HepG2 (cell line): Measurements from ENCODE around the gene FKBP8. TPM values are rescaled to one million over a fixed set of nuclear protein-coding genes. Genes with fewer than 3 reads are reported as not detected.

Experiments
- BHLHE40 ChIP-seq: IDR thresholded peaks from 2 replicates; pipeline ENCODE4 v1.6.1; 2011; ENCODE audit warnings: low read length, improper control_type of control experiment
- ELF4 ChIP-seq: sonication (generic); formaldehyde crosslinking; IDR thresholded peaks from 2 replicates; pipeline ENCODE4 v1.5.0; 2020; ENCODE audit warnings: missing genetic modification reagents, mild to moderate bottlenecking, moderate library complexity, borderline replicate concordance
- FOXK1 ChIP-seq: sonication (generic); formaldehyde crosslinking; IDR thresholded peaks from 2 replicates; pipeline ENCODE4 v1.4.0; 2020; ENCODE audit warnings: low read depth, missing genetic modification reagents, borderline replicate concordance
- HNF4G ChIP-seq, 2 experiments: sonication (generic) in 1 of 2; formaldehyde crosslinking in 1 of 2; IDR thresholded peaks; 2 replicates each; pipeline versions ENCODE4 v1.4.0 to v1.6.1; 2011 to 2020; ENCODE audit warnings: borderline replicate concordance in 2 of 2, low read depth in 2 of 2, mild to moderate bottlenecking in 2 of 2, low read length in 1 of 2, missing genetic modification reagents in 1 of 2, moderate library complexity in 1 of 2
- HOXA5 ChIP-seq: sonication (generic); formaldehyde crosslinking; IDR thresholded peaks from 2 replicates; pipeline ENCODE4 v1.4.0; 2020; ENCODE audit warnings: missing genetic modification reagents
- HOXA9 ChIP-seq: sonication (generic); formaldehyde crosslinking; IDR thresholded peaks from 2 replicates; pipeline ENCODE4 v1.8.1; 2022; ENCODE audit warnings: missing genetic modification reagents, mild to moderate bottlenecking, moderate library complexity, borderline replicate concordance
- JUNB ChIP-seq: sonication (generic); formaldehyde crosslinking; IDR thresholded peaks from 2 replicates; pipeline ENCODE4 v1.8.0; 2022; ENCODE audit warnings: missing genetic modification reagents, mild to moderate bottlenecking, borderline replicate concordance
- KLF13 ChIP-seq: sonication (generic); formaldehyde crosslinking; IDR thresholded peaks from 2 replicates; pipeline ENCODE4 v1.4.0; 2020; ENCODE audit warnings: mild to moderate bottlenecking, missing genetic modification reagents
- KLF6 ChIP-seq: IDR thresholded peaks from 2 replicates; pipeline ENCODE4 v1.8.0; 2016; ENCODE audit warnings: missing biosample characterization, missing genetic modification reagents
- PCBP1 ChIP-seq: fragments of 200-400 bp; formaldehyde crosslinking; IDR thresholded peaks from 2 replicates; pipeline ENCODE4 v1.6.1; 2017; ENCODE audit warnings: mild to moderate bottlenecking, low read depth, low read length, borderline replicate concordance
- PTBP1 ChIP-seq: fragments of 200-400 bp; formaldehyde crosslinking; IDR thresholded peaks from 2 replicates; pipeline ENCODE4 v1.6.1; 2018; ENCODE audit warnings: low read length, low read depth; ENCODE audit not compliant: poor library complexity, severe bottlenecking
- RXRA ChIP-seq: sonication (generic); formaldehyde crosslinking; IDR thresholded peaks from 2 replicates; pipeline ENCODE4 v1.5.1; 2020; ENCODE audit warnings: missing genetic modification reagents
- SUZ12 ChIP-seq: fragments of 150-350 bp; IDR thresholded peaks from 2 replicates; pipeline ENCODE4 v1.6.1; 2014; ENCODE audit warnings: low read depth, low read length
- TBL1XR1 ChIP-seq: fragments of 150-350 bp; IDR thresholded peaks from 2 replicates; pipeline ENCODE4 v1.6.1; 2014; ENCODE audit warnings: borderline replicate concordance, low read length; ENCODE audit not compliant: partially characterized antibody
- ZMYM4 ChIP-seq: sonication (generic); formaldehyde crosslinking; IDR thresholded peaks from 2 replicates; pipeline ENCODE4 v1.8.1; 2023; ENCODE audit warnings: mild to moderate bottlenecking, missing genetic modification reagents
- ZNF224 ChIP-seq: sonication (generic); formaldehyde crosslinking; IDR thresholded peaks from 2 replicates; pipeline ENCODE4 v1.5.0; 2020; ENCODE audit warnings: mild to moderate bottlenecking, missing genetic modification reagents
- ZNF746 ChIP-seq: sonication (generic); formaldehyde crosslinking; IDR thresholded peaks from 2 replicates; pipeline ENCODE4 v1.8.0; 2022; ENCODE audit warnings: mild to moderate bottlenecking, missing genetic modification reagents
- ZNF777 ChIP-seq: sonication (generic); formaldehyde crosslinking; IDR thresholded peaks from 2 replicates; pipeline ENCODE4 v1.4.0; 2020; ENCODE audit warnings: missing genetic modification reagents
- ZSCAN21 ChIP-seq: sonication (generic); formaldehyde crosslinking; IDR thresholded peaks from 2 replicates; pipeline ENCODE4 v1.8.0; 2022; ENCODE audit warnings: mild to moderate bottlenecking, missing genetic modification reagents, moderate library complexity, borderline replicate concordance
- polyA plus RNA-seq, 8 experiments: library from polyadenylated mRNA; depleted of rRNA in 3 of 8; stranded (reverse) in 7 of 8; unstranded in 1 of 8; fragments of >200 nt; fragmentation: Illumina TruSeq in 4 of 8; extraction: Trizol in 4 of 8; gene quantifications; 2 replicates each; pipeline versions ENCODE4 v1.2.1 to v1.2.3, GENCODE V29; 2011 to 2016; ENCODE audit warnings: low read depth in 4 of 8, missing spikeins in 1 of 8, mixed read lengths in 1 of 8; ENCODE audit not compliant: insufficient read depth in 1 of 8
- total RNA-seq, 5 experiments: library from RNA; depleted of rRNA; stranded (reverse); fragments of >200 nt; fragmentation: Illumina TruSeq; extraction: Trizol; gene quantifications; 2 replicates each; pipeline ENCODE4 v1.2.3, GENCODE V29; 2016; ENCODE audit warnings: low read depth in 1 of 5
- TF ChIP-seq, protein P1 (sequence below): sonication (generic); formaldehyde crosslinking; IDR thresholded peaks from 2 replicates; pipeline ENCODE4 v1.8.0; 2022; ENCODE audit warnings: mild to moderate bottlenecking, missing genetic modification reagents, moderate library complexity
- TF ChIP-seq, protein P2 (sequence below): sonication (generic); formaldehyde crosslinking; IDR thresholded peaks from 2 replicates; pipeline ENCODE4 v1.4.0; 2020; ENCODE audit warnings: missing genetic modification reagents; ENCODE audit errors: not compliant biosample characterization
- TF ChIP-seq, protein P3 (sequence below): sonication (generic); formaldehyde crosslinking; IDR thresholded peaks from 2 replicates; pipeline ENCODE4 v1.8.1; 2023; ENCODE audit warnings: mild to moderate bottlenecking, missing genetic modification reagents, borderline replicate concordance
- TF ChIP-seq, protein P4 (sequence below): sonication (generic); formaldehyde crosslinking; IDR thresholded peaks from 2 replicates; pipeline ENCODE4 v1.4.0; 2020; ENCODE audit warnings: missing genetic modification reagents
- TF ChIP-seq, protein P5 (sequence below): sonication (generic); formaldehyde crosslinking; IDR thresholded peaks from 2 replicates; pipeline ENCODE4 v1.5.1; 2020; ENCODE audit warnings: missing genetic modification reagents, mild to moderate bottlenecking, borderline replicate concordance

The FKBP8 gene
- total and polyA plus RNA-seq, 2 of the 13 experiments (the other 11 are each of a cell fraction or from before 2014, with no cell fraction given): 81.7 to 93.9 TPM

DNA sequence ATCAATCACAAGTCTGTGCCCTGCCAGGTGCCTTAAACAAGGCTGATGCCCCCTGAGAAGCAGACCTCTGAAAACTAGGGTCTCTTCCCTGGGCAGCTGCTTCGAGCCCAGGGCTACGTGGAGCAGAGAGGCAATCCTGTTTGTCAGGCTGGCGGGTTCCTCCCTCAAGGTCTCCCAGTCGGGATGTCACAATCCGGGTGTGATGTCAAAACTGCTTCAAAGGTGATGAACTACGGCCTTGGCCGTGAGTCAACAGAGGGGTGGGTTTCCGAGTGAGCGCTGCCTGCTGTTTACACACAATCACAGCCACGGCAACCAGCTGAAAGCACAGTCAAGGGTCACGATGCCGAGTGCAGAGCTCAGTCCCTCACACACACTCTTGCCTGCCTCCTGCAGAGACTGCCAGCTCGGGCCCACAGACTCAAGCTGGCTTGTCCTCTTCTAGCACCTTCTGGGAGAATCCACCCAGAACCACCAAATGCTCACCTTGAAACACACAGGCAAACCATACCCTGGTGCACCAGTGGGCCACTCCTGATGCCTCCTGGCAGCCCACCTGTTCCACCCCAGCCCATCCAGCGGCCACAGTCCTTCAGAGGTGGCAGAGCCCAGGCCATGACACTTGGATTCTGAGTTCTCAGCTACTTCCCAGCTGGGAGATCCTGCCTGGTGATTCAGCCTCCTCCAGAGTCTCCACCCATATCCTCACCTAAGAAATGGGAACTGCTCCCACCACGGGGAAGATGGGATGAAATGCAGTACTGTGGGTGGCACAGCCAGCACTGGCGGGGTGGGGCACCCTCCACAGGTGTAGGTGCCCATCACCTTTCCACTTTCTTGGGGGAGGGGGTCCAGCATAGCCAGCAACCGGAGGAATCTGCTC lies 28.3 kb downstream of the FKBP8 start (continued):
- TF ChIP-seq, protein P1, sequence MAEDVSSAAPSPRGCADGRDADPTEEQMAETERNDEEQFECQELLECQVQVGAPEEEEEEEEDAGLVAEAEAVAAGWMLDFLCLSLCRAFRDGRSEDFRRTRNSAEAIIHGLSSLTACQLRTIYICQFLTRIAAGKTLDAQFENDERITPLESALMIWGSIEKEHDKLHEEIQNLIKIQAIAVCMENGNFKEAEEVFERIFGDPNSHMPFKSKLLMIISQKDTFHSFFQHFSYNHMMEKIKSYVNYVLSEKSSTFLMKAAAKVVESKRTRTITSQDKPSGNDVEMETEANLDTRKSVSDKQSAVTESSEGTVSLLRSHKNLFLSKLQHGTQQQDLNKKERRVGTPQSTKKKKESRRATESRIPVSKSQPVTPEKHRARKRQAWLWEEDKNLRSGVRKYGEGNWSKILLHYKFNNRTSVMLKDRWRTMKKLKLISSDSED: no peak
- TF ChIP-seq SUZ12 (no peak), ELF4 (CRISPR knock-in tag) (no peak), ZNF746 (peak; percentile 99), ZNF224 (CRISPR knock-in tag) (peak; percentile 63; the same call in 1 of the 2 replicates), RXRA (peak; percentile 100), BHLHE40 (peak; percentile 81), ZSCAN21 (peak; percentile 99), FOXK1 (CRISPR knock-in tag) (peak; percentile 99), HOXA9 (CRISPR knock-in tag) (no peak), JUNB (peak; percentile 77; the same call in 1 of the 2 replicates), ZMYM4 (CRISPR knock-in tag) (peak; percentile 91), ZNF777 (CRISPR knock-in tag) (no peak), PTBP1 (no peak), TBL1XR1 (peak; percentile 98), KLF13 (CRISPR knock-in tag) (no peak), PCBP1 (no peak), HOXA5 (CRISPR knock-in tag) (peak; percentile 94), HNF4G (IDR thresholded peaks at IDR 0.05; ENCODE audit: borderline replicate concordance, low read depth, low read length) (peak; percentile 94), HNF4G (CRISPR knock-in tag; IDR thresholded peaks at IDR 0.05; ENCODE audit: borderline replicate concordance, low read depth) (peak; percentile 97), KLF6 (CRISPR knock-in tag) (0 out of 2 replicates have a peak, but pooled peaks have one; percentile 88)
- TF ChIP-seq, protein P2, sequence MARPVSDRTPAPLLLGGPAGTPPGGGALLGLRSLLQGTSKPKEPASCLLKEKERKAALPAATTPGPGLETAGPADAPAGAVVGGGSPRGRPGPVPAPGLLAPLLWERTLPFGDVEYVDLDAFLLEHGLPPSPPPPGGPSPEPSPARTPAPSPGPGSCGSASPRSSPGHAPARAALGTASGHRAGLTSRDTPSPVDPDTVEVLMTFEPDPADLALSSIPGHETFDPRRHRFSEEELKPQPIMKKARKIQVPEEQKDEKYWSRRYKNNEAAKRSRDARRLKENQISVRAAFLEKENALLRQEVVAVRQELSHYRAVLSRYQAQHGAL (CRISPR knock-in tag): no peak
- TF ChIP-seq, protein P3, sequence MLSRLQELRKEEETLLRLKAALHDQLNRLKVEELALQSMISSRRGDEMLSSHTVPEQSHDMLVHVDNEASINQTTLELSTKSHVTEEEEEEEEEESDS: no peak; the same call in 1 of the 2 replicates
- TF ChIP-seq, protein P4, sequence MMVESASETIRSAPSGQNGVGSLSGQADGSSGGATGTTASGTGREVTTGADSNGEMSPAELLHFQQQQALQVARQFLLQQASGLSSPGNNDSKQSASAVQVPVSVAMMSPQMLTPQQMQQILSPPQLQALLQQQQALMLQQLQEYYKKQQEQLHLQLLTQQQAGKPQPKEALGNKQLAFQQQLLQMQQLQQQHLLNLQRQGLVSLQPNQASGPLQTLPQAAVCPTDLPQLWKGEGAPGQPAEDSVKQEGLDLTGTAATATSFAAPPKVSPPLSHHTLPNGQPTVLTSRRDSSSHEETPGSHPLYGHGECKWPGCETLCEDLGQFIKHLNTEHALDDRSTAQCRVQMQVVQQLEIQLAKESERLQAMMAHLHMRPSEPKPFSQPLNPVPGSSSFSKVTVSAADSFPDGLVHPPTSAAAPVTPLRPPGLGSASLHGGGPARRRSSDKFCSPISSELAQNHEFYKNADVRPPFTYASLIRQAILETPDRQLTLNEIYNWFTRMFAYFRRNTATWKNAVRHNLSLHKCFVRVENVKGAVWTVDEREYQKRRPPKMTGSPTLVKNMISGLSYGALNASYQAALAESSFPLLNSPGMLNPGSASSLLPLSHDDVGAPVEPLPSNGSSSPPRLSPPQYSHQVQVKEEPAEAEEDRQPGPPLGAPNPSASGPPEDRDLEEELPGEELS (CRISPR knock-in tag): peak; percentile 100
- TF ChIP-seq, protein P5, sequence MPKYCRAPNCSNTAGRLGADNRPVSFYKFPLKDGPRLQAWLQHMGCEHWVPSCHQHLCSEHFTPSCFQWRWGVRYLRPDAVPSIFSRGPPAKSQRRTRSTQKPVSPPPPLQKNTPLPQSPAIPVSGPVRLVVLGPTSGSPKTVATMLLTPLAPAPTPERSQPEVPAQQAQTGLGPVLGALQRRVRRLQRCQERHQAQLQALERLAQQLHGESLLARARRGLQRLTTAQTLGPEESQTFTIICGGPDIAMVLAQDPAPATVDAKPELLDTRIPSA (CRISPR knock-in tag): no peak
